RWPE1 (cell line): ENCODE results near the gene USP34.

ENCODE experiments used
- CTCF ChIA-PET: fragments of 350-600 bp; sonication (Branson Sonifier 250); formaldehyde crosslinking; extraction: SDS; loops from one replicate; lab custom pipeline; 2021; lab: Yijun Ruan, JAX
- POLR2A ChIA-PET: fragments of 400-600 bp; formaldehyde crosslinking; extraction: SDS; loops from one replicate; lab custom pipeline; 2020; ENCODE audit warnings: antibody characterized with exemption; ENCODE audit not compliant: low non-redundant PET; lab: Yijun Ruan, JAX
- DNase-seq: peaks from one replicate; pipeline ENCODE4 v3.0.0; 2012; ENCODE audit warnings: low spot score
- H3K27ac ChIP-seq: fragments of 450-650 bp; 2 replicates; pipeline ENCODE4 v1.5.1; 2017
- CTCF ChIP-seq: fragments of 450-650 bp; conservative IDR thresholded peaks from 2 replicates; pipeline ENCODE4 v1.5.1; 2017; ENCODE audit warnings: low read depth, mild to moderate bottlenecking

USP34 gene

GRCh38 chr2:61247204-61247812, 223.6 kb downstream of the USP34 start:
- DNase-seq: no peak
- no peak for TF ChIP-seq CTCF
- no peak overlapping the region for H3K27ac ChIP-seq
- POLR2A ChIA-PET: no interaction called here
- CTCF ChIA-PET: no interaction called here

- no peak overlapping the region for H3K27ac ChIP-seq
- TF ChIP-seq CTCF: no peak
- ChIA-PET POLR2A (no interaction called here), CTCF (interaction anchor here (0.7 kb wide), 1 partner anchor 10 kb away, joined by 3 read pairs; no protein-coding TSS in a partner anchor)
- no peak for DNase-seq
These were observed 226.2 kb downstream of the USP34 start for GRCh38 chr2:61244694-61245093.

- no peak overlapping the region for H3K27ac ChIP-seq
- TF ChIP-seq CTCF: no peak
- ChIA-PET CTCF (no interaction called here), POLR2A (no interaction called here)
- DNase-seq: no peak
These were observed 229.6 kb downstream of the USP34 start for GRCh38 chr2:61241266-61241665.

GRCh38 chr2:61238219-61239012, 232.5 kb downstream of the USP34 start:
- POLR2A ChIA-PET: no interaction called here
- DNase-seq: no peak

GRCh38 chr2:61235716-61236115, 235.2 kb downstream of the USP34 start:
- ChIA-PET CTCF (interaction anchor here (0.7 kb wide), 1 partner anchor 281 kb away, joined by 3 read pairs; no protein-coding TSS in a partner anchor), POLR2A (no interaction called here)
- no peak for DNase-seq

More at GRCh38 chr2:61238219-61239012, 232.5 kb downstream of the USP34 start:
- no peak for TF ChIP-seq CTCF
- H3K27ac ChIP-seq: no peak overlapping the region
- CTCF ChIA-PET: interaction anchor here (0.6 kb wide), 3 partner anchors 12 to 671 kb away, joined by 3 to 5 read pairs (median 4); no protein-coding TSS in a partner anchor

More at GRCh38 chr2:61235716-61236115, 235.2 kb downstream of the USP34 start:
- H3K27ac ChIP-seq: no peak overlapping the region
- TF ChIP-seq CTCF: no peak
